ENCODE data around the gene GSG1L2.
"Not testable (repeated sequence)": the region's sequence is repeated elsewhere in the genome, so short reads cannot be mapped to it uniquely, and the experiment has no call there.

The GSG1L2 gene

DNA sequence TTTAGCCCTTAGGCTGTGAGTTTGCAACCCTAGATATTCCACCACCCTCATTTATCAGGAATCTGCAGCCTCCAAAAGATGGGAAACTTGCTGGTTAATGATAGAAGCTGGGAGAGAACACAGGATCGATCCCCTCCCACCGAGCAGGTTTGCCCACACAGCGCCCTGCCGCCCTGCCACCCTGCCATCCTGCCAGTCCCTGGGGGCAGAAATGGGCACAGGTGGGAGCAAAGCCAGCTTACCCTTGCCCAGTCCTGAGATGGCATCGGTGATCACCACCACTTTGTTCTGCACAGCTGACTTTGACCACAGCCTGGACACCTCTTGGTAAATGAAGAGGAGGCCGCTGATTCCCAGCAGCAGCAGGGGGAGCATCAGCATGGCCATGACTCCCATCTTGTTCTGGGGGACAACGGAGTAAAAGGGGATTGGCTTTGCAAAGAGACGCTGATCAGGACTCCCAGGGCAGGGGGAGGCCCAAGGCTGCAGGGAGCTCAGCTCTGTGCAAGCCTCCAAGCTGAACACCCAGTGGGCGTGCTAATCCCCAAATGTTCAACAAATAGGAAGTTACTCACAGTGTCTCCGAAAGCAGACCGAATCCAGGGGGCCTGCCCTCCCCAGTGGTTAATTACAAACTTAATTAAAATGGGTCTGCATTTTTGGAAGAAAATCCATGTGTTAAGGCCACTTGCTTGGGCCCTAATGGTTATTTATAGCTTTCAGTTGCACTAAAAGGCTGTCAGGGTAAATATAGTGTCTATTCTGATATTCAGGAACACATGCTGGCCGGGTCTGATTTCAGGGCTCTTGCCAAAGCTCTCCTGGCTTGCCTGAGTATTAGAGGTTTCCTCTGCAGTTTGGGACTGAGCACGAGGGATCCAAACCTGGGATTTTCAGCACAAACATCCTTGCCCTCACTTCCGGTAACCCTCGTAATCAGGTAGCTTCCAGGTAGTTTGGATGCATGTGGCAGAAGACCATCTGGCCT lies 30.7 kb downstream of the GSG1L2 start, which contains the start of gene DHRS7C:
Gene DHRS7C, minus strand, starts transcription at position 704 of the 988 bp plus-strand sequence. Its CDS starts 308 bp downstream, at position 396.
- no peaks in the 10 kb centered on the region for H3K36me3 Mint-ChIP-seq (ENCODE audit: low read depth)
- no peaks in the 10 kb centered on the region for H3K9me3 Mint-ChIP-seq
- no peak within 1 kb of the TSS for H3K27ac Mint-ChIP-seq
- no peaks in the 10 kb centered on the region for H3K4me1 Mint-ChIP-seq (ENCODE audit: low read depth)
- H3K27me3 Mint-ChIP-seq: no peaks in the 10 kb centered on the region
- intact Hi-C loops (cut with micrococcal nuclease): no loop called here
- no peak within 1 kb of the TSS for H3K4me3 Mint-ChIP-seq

GRCh38 chr17:9790316-9790715 lies 31.6 kb downstream of the GSG1L2 start:
- H3K27ac Mint-ChIP-seq: no peak overlapping the region
- intact Hi-C loops (cut with micrococcal nuclease): no loop called here
- no peaks in the 10 kb centered on the region for H3K9me3 Mint-ChIP-seq
- no peak overlapping the region for H3K4me3 Mint-ChIP-seq
- H3K36me3 Mint-ChIP-seq (ENCODE audit: low read depth): no peaks in the 10 kb centered on the region
- no peaks in the 10 kb centered on the region for H3K27me3 Mint-ChIP-seq
- no peaks in the 10 kb centered on the region for H3K4me1 Mint-ChIP-seq (ENCODE audit: low read depth)

DNA sequence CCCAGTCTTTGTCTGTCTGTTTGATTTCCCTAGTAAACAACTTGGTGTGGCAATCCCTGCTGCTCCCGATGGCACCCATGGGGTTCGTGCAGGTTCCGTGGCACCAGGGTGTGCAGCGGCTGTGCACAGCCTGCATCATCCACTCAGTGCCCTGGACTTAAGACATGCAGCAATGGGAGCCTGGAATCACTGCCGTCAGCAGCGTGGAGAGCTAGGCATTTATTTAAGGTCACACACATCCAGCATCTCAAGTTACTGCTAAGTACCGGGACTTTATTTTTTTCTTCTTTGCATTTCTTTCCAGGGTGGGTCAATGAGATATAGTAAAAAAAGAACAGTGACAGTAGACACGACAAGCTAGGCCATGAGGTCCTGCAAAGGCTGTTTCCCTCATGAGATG lies 33.3 kb downstream of the GSG1L2 start:
- no peak overlapping the region for H3K27ac Mint-ChIP-seq
- H3K4me3 Mint-ChIP-seq: no peak overlapping the region
- no peaks in the 10 kb centered on the region for H3K4me1 Mint-ChIP-seq (ENCODE audit: low read depth)
- intact Hi-C loops (cut with micrococcal nuclease): no loop called here
- H3K36me3 Mint-ChIP-seq (ENCODE audit: low read depth): no peaks in the 10 kb centered on the region
- H3K9me3 Mint-ChIP-seq: no peaks in the 10 kb centered on the region
- H3K27me3 Mint-ChIP-seq: peaks cover 3% of the 10 kb centered on the region

DNA sequence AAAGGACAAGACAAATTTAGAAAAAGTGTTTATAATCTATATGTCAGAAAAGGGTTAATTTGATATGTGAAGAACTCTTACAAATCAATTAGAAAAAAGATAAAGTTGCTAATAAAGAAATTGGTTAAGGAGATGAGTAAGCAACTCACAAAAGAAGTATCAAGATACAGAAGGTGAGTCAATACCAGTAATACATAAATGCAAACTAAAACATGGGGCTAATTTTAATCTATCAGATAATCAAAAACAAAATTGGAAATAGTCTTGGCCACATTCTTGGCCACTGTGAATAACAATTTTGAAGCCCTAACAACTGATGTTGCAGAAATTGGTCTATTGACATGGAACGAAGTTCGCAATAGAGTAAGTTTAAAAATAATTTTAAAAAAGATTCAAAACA lies 37.3 kb downstream of the GSG1L2 start:
- H3K36me3 Mint-ChIP-seq (ENCODE audit: low read depth): no peaks in the 10 kb centered on the region
- intact Hi-C loops (cut with micrococcal nuclease): no loop called here
- H3K27me3 Mint-ChIP-seq: peaks cover 13% of the 10 kb centered on the region
- no peaks in the 10 kb centered on the region for H3K9me3 Mint-ChIP-seq
- no peak overlapping the region for H3K4me3 Mint-ChIP-seq
- no peaks in the 10 kb centered on the region for H3K4me1 Mint-ChIP-seq (ENCODE audit: low read depth)
- no peak overlapping the region for H3K27ac Mint-ChIP-seq

DNA sequence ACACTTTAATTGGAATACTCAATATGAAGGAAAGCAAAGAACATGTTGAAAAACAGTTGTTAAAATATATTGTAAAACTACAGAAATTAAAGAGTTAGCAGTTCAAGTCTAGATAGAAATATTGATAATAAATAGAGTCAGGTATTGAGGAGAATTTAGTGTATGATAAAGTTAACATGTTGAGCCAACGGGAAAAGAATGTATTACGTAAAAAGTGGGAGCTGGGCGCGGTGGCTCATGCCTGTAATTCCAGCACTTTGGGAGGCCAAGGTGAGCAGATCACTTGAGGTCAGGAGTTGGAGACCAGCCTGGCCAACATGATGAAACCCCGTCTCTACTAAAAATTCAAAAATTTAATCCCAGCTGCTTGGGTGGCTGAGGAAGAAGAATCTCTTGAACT lies 38.4 kb downstream of the GSG1L2 start:
- H3K9me3 Mint-ChIP-seq; H3K27ac Mint-ChIP-seq; H3K4me3 Mint-ChIP-seq; H3K4me1 Mint-ChIP-seq (ENCODE audit: low read depth); intact Hi-C loops (cut with micrococcal nuclease); H3K36me3 Mint-ChIP-seq (ENCODE audit: low read depth): not testable (repeated sequence)
- H3K27me3 Mint-ChIP-seq: peaks cover 15% of the 10 kb centered on the region

DNA sequence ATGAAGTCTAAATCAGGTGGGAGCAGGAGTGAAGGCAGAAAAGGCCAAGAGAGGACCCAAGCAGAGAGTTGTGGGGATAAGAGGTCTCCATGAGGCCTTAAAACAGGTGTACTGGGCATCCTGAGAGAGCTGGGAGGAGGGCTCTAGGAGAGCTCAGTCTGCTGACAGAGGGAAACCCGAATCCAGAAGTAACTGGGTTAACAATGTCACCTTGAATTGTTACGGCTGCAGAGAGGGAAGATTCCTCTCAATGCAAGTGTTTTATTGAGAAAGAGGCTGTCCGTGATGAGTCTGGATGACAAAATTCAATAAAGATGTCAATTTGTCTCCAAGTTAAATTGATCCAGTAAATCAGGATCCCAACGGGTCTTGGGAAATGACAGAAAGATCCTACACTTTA lies 38.8 kb downstream of the GSG1L2 start:
- intact Hi-C loops (cut with micrococcal nuclease): no loop called here
- Mint-ChIP-seq H3K9me3 (no peaks in the 10 kb centered on the region), H3K4me3 (no peak overlapping the region), H3K4me1 (ENCODE audit: low read depth) (no peaks in the 10 kb centered on the region), H3K27me3 (peaks cover 15% of the 10 kb centered on the region), H3K36me3 (ENCODE audit: low read depth) (no peaks in the 10 kb centered on the region), H3K27ac (no peak overlapping the region)

- H3K4me3 Mint-ChIP-seq: no peak overlapping the region
- H3K4me1 Mint-ChIP-seq (ENCODE audit: low read depth): no peaks in the 10 kb centered on the region
- intact Hi-C loops (cut with micrococcal nuclease): no loop called here
- H3K9me3 Mint-ChIP-seq: no peaks in the 10 kb centered on the region
- H3K27me3 Mint-ChIP-seq: peaks cover 15% of the 10 kb centered on the region
- no peak overlapping the region for H3K27ac Mint-ChIP-seq
- no peaks in the 10 kb centered on the region for H3K36me3 Mint-ChIP-seq (ENCODE audit: low read depth)
These were observed 41.3 kb downstream of the GSG1L2 start for GRCh38 chr17:9780552-9780951.

DNA sequence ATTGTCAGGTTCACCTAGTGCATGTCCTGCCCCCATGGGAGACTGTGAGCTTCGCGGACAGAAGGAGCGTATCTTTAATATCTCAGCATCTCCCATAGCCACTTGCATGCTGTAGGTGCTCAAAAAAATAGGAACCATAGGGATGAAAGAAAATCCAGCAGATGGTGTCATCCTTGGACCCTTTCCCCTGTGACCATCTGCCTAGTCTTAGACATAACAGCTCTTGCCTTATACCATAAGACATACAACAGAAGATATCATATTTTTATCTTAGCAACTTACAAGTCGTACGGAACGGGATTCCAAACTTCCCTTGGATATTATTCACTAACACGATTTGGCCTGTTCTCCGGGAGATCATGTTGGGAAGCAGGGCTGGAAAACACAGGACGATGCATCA lies 45.0 kb downstream of the GSG1L2 start:
- H3K27me3 Mint-ChIP-seq: peaks cover 4% of the 10 kb centered on the region
- no peaks in the 10 kb centered on the region for H3K4me1 Mint-ChIP-seq (ENCODE audit: low read depth)
- no peak overlapping the region for H3K27ac Mint-ChIP-seq
- intact Hi-C loops (cut with micrococcal nuclease): no loop called here
- H3K4me3 Mint-ChIP-seq: no peak overlapping the region
- no peaks in the 10 kb centered on the region for H3K9me3 Mint-ChIP-seq
- no peaks in the 10 kb centered on the region for H3K36me3 Mint-ChIP-seq (ENCODE audit: low read depth)

- no peaks in the 10 kb centered on the region for H3K9me3 Mint-ChIP-seq
- H3K27me3 Mint-ChIP-seq: peaks cover 4% of the 10 kb centered on the region
- intact Hi-C loops (cut with micrococcal nuclease): no loop called here
These were observed 49.2 kb downstream of the GSG1L2 start for GRCh38 chr17:9772658-9773057.

GRCh38 chr17:9771465-9771864 lies 50.4 kb downstream of the GSG1L2 start:
- no peak overlapping the region for H3K4me3 Mint-ChIP-seq
- H3K27me3 Mint-ChIP-seq: peaks cover 4% of the 10 kb centered on the region
- intact Hi-C loops (cut with micrococcal nuclease): no loop called here
- H3K36me3 Mint-ChIP-seq (ENCODE audit: low read depth): no peaks in the 10 kb centered on the region
- no peaks in the 10 kb centered on the region for H3K4me1 Mint-ChIP-seq (ENCODE audit: low read depth)
- no peaks in the 10 kb centered on the region for H3K9me3 Mint-ChIP-seq
- H3K27ac Mint-ChIP-seq: no peak overlapping the region

More at GRCh38 chr17:9772658-9773057, 49.2 kb downstream of the GSG1L2 start:
- Mint-ChIP-seq H3K36me3 (ENCODE audit: low read depth) (no peaks in the 10 kb centered on the region), H3K27ac (no peak overlapping the region), H3K4me3 (no peak overlapping the region), H3K4me1 (ENCODE audit: low read depth) (no peaks in the 10 kb centered on the region)

- no peak overlapping the region for H3K4me3 Mint-ChIP-seq
- H3K27ac Mint-ChIP-seq: no peak overlapping the region
- no peaks in the 10 kb centered on the region for H3K36me3 Mint-ChIP-seq (ENCODE audit: low read depth)
- intact Hi-C loops (cut with micrococcal nuclease): no loop called here
- no peaks in the 10 kb centered on the region for H3K4me1 Mint-ChIP-seq (ENCODE audit: low read depth)
- peaks cover 4% of the 10 kb centered on the region for H3K27me3 Mint-ChIP-seq
- no peaks in the 10 kb centered on the region for H3K9me3 Mint-ChIP-seq
These were observed 52.7 kb downstream of the GSG1L2 start for GRCh38 chr17:9769036-9769695.

GRCh38 chr17:9768381-9768934 lies 53.4 kb downstream of the GSG1L2 start:
- peaks cover 7% of the 10 kb centered on the region for H3K27me3 Mint-ChIP-seq
- H3K27ac Mint-ChIP-seq: no peak overlapping the region
- H3K9me3 Mint-ChIP-seq: no peaks in the 10 kb centered on the region
- H3K4me1 Mint-ChIP-seq (ENCODE audit: low read depth): no peaks in the 10 kb centered on the region
- intact Hi-C loops (cut with micrococcal nuclease): loop anchor here (1.0 kb wide), 1 partner anchor 39 kb away; no protein-coding TSS in a partner anchor
- H3K4me3 Mint-ChIP-seq: no peak overlapping the region
- no peaks in the 10 kb centered on the region for H3K36me3 Mint-ChIP-seq (ENCODE audit: low read depth)

GRCh38 chr17:9767432-9767991 lies 54.4 kb downstream of the GSG1L2 start:
- intact Hi-C loops (cut with micrococcal nuclease): no loop called here
- H3K9me3 Mint-ChIP-seq: no peaks in the 10 kb centered on the region
- H3K4me1 Mint-ChIP-seq (ENCODE audit: low read depth): no peaks in the 10 kb centered on the region
- H3K27ac Mint-ChIP-seq: no peak overlapping the region
- no peaks in the 10 kb centered on the region for H3K36me3 Mint-ChIP-seq (ENCODE audit: low read depth)
- H3K4me3 Mint-ChIP-seq: no peak overlapping the region
- H3K27me3 Mint-ChIP-seq: peaks cover 9% of the 10 kb centered on the region

DNA sequence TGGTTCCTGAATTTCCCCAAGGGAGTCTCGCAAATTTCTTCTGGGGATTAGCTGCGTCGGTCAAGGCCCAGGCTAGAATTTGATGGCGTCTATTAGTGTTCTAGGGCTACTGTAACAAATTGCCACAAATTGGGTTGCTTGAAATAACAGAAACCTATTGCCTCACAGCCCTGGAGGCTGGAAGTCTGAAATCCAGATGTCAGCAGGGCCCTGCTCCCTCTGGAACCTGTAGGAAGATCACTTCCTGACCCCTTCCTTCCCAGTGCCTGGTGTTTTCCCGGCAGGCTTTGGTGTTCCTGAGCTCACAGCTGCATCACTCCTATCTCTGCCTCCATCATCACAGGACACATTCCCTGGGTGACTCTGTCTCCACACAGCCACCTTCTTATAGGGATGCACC lies 54.9 kb downstream of the GSG1L2 start:
- intact Hi-C loops (cut with micrococcal nuclease): no loop called here
- peaks cover 9% of the 10 kb centered on the region for H3K27me3 Mint-ChIP-seq
- H3K4me3 Mint-ChIP-seq: no peak overlapping the region
- no peaks in the 10 kb centered on the region for H3K4me1 Mint-ChIP-seq (ENCODE audit: low read depth)
- H3K36me3 Mint-ChIP-seq (ENCODE audit: low read depth): no peaks in the 10 kb centered on the region
- H3K9me3 Mint-ChIP-seq: no peaks in the 10 kb centered on the region
- no peak overlapping the region for H3K27ac Mint-ChIP-seq
